Liver (tissue), 9 donors: ENCODE measurements around the gene PHF2. TPM values are rescaled to one million over a fixed set of nuclear protein-coding genes. Genes with fewer than 3 reads are reported as not detected.
"Not testable (repeated sequence)": the region's sequence is repeated elsewhere in the genome, so short reads cannot be mapped to it uniquely, and the experiment has no call there.

Experiments
- DNase-seq: peaks from one replicate; pipeline ENCODE4 v3.0.0-alpha.2; 2017; ENCODE audit warnings: low spot score
- H3K27ac ChIP-seq, 2 donors: one replicate each; pipeline ENCODE4 v1.7.0; 2013; ENCODE audit warnings: inconsistent platforms in 2 of 2, low read length in 2 of 2, control low read depth in 1 of 2, low read depth in 1 of 2, mild to moderate bottlenecking in 1 of 2
- H3K27me3 ChIP-seq, 4 donors: one replicate each; pipeline versions ENCODE4 v1.6.1 to v1.7.0; 2013; ENCODE audit warnings: low read length in 3 of 4, inconsistent platforms in 1 of 4, mild to moderate bottlenecking in 1 of 4, moderate library complexity in 1 of 4; ENCODE audit not compliant: control insufficient read depth in 4 of 4, insufficient read depth in 4 of 4
- H3K36me3 ChIP-seq, 4 donors: one replicate each; pipeline versions ENCODE4 v1.6.1 to v1.7.0; 2013; ENCODE audit warnings: low read length in 3 of 4, mild to moderate bottlenecking in 3 of 4, low read depth in 1 of 4, moderate library complexity in 1 of 4; ENCODE audit not compliant: control insufficient read depth in 4 of 4, insufficient read depth in 3 of 4
- H3K4me1 ChIP-seq, 4 donors: one replicate each; pipeline versions ENCODE4 v1.6.1 to v1.7.0; 2013; ENCODE audit warnings: low read length in 3 of 4, mild to moderate bottlenecking in 3 of 4, moderate library complexity in 1 of 4; ENCODE audit not compliant: control insufficient read depth in 4 of 4, insufficient read depth in 4 of 4
- H3K4me3 ChIP-seq, 3 donors: one replicate each; pipeline versions ENCODE4 v1.6.1 to v1.7.0; 2013; ENCODE audit warnings: low read length in 3 of 3, control low read depth in 1 of 3, low read depth in 1 of 3, mild to moderate bottlenecking in 1 of 3
- H3K9ac ChIP-seq, 2 donors: one replicate each; pipeline ENCODE4 v1.7.0; 2013; ENCODE audit warnings: low read length in 2 of 2, mild to moderate bottlenecking in 2 of 2, moderate library complexity in 2 of 2, control low read depth in 1 of 2, low read depth in 1 of 2
- H3K9me3 ChIP-seq, 4 donors: one replicate each; pipeline versions ENCODE4 v1.6.1 to v1.7.0; 2013; ENCODE audit warnings: low read length in 3 of 4; ENCODE audit not compliant: control insufficient read depth in 4 of 4
- EGR1 ChIP-seq, 2 donors: IDR thresholded peaks; 2 replicates each; pipeline ENCODE4 v1.6.1; 2016 to 2018; ENCODE audit warnings: antibody characterized with exemption in 2 of 2, low read depth in 2 of 2
- FOXA1 ChIP-seq: IDR thresholded peaks from 2 replicates; pipeline ENCODE4 v1.6.1; 2016; ENCODE audit warnings: antibody characterized with exemption
- FOXA2 ChIP-seq: IDR thresholded peaks from 2 replicates; pipeline ENCODE4 v1.6.1; 2016; ENCODE audit warnings: antibody characterized with exemption
- GABPA ChIP-seq, 2 donors: IDR thresholded peaks in 1 of 2; conservative IDR thresholded peaks in 1 of 2; 2 replicates each; pipeline ENCODE4 v1.6.1; 2016; ENCODE audit warnings: antibody characterized with exemption in 2 of 2, mild to moderate bottlenecking in 1 of 2, moderate library complexity in 1 of 2
- HNF4A ChIP-seq, 2 donors: conservative IDR thresholded peaks; 2 replicates each; pipeline ENCODE4 v1.6.1; 2016; ENCODE audit warnings: antibody characterized with exemption in 2 of 2, mild to moderate bottlenecking in 2 of 2
- HNF4G ChIP-seq: IDR thresholded peaks from 2 replicates; pipeline ENCODE4 v1.6.1; 2016; ENCODE audit warnings: antibody characterized with exemption
- JUND ChIP-seq, 2 donors: IDR thresholded peaks; 2 replicates each; pipeline ENCODE4 v1.6.1; 2016; ENCODE audit warnings: antibody characterized with exemption in 2 of 2
- NR2F2 ChIP-seq: IDR thresholded peaks from 2 replicates; pipeline ENCODE4 v1.6.1; 2016; ENCODE audit warnings: antibody characterized with exemption
- RAD21 ChIP-seq, 2 donors: IDR thresholded peaks; 2 replicates each; pipeline ENCODE4 v1.6.1; 2016; ENCODE audit warnings: antibody characterized with exemption in 2 of 2, mild to moderate bottlenecking in 2 of 2
- SP1 ChIP-seq: IDR thresholded peaks from 2 replicates; pipeline ENCODE4 v1.6.1; 2018; ENCODE audit warnings: antibody characterized with exemption, mild to moderate bottlenecking
- TAF1 ChIP-seq: conservative IDR thresholded peaks from 2 replicates; pipeline ENCODE4 v1.6.1; 2016; ENCODE audit warnings: antibody characterized with exemption, mild to moderate bottlenecking
- ZBTB33 ChIP-seq: IDR thresholded peaks from 2 replicates; pipeline ENCODE4 v1.6.1; 2016; ENCODE audit warnings: antibody characterized with exemption
- WGBS: extraction: QIAGEN DNeasy Blood & Tissue Kit; methylation state at CpG from one replicate; pipeline ENCODE4 v1.1.7; 2013; 5-methylcytosine and 5-hydroxymethylcytosine counted together
- polyA plus RNA-seq, 2 donors: library from polyadenylated mRNA; stranded (reverse) in 1 of 2; unstranded in 1 of 2; fragments of 200-250 nt in 1 of 2; fragments of >200 nt in 1 of 2; fragmentation: Nextera tagmentation in 1 of 2; extraction: Ambion mirVana in 1 of 2; gene quantifications; one replicate each; pipeline versions ENCODE4 v1.2.1 to v1.2.3, GENCODE V29; 2013 to 2015
- total RNA-seq, 2 donors: library from RNA; depleted of rRNA; stranded (reverse); fragments of >200 nt; gene quantifications; one replicate each; pipeline ENCODE4 v1.2.3, GENCODE V29; 2014
- TF ChIP-seq, protein P1 (sequence below): IDR thresholded peaks from 2 replicates; pipeline ENCODE4 v1.6.1; 2016; ENCODE audit warnings: antibody characterized with exemption
- TF ChIP-seq, protein P2 (sequence below): IDR thresholded peaks from 2 replicates; pipeline ENCODE4 v1.6.1; 2016; ENCODE audit warnings: antibody characterized with exemption
- TF ChIP-seq, protein P3 (sequence below): fragments of 150-350 bp; IDR thresholded peaks from 2 replicates; pipeline ENCODE4 v1.5.1; 2017; ENCODE audit warnings: improper control_type of control experiment, low read depth, low read length; ENCODE audit not compliant: missing input control
- TF ChIP-seq, protein P4 (sequence below): IDR thresholded peaks from 2 replicates; pipeline ENCODE4 v1.6.1; 2016; ENCODE audit warnings: antibody characterized with exemption, mild to moderate bottlenecking
- donor health status: healthy.
- donor health status: healthy.
- donor health status: healthy.
- donor health status: healthy.
- donor health status: healthy.

PHF2 gene
- total and polyA plus RNA-seq, 4 donors, result 2.3 to 8.6 (median 6.7) TPM

- DNase-seq, result no peak
- no peak for TF ChIP-seq EGR1 (IDR thresholded peaks at IDR 0.05; ENCODE audit: low read depth in 2 of 2)
- no peak for TF ChIP-seq HNF4A (conservative IDR thresholded peaks at IDR 0.05)
- no peak for TF ChIP-seq FOXA2
- Histone ChIP-seq H3K9ac (no peak overlapping the region), H3K27ac (no peak overlapping the region), H3K4me3 (no peak overlapping the region), H3K9me3 (no peaks in the 10 kb centered on the region), H3K36me3 (peaks cover 0 to 51% (median 13%) of the 10 kb centered on the region in 4 donors), H3K4me1 (no peaks in the 10 kb centered on the region), H3K27me3 (no peaks in the 10 kb centered on the region)
- WGBS, result 93% methylated on average over 9 of the region's 9 CpGs
These were observed 88.8 kb downstream of the PHF2 start for GRCh38 chr9:93665128-93665636.

GRCh38 chr9:93665637-93666438 lies 89.5 kb downstream of the PHF2 start:
- Histone ChIP-seq H3K4me3 (no peak overlapping the region), H3K36me3 (peaks cover 0 to 46% (median 13%) of the 10 kb centered on the region in 4 donors), H3K9me3 (no peaks in the 10 kb centered on the region), H3K4me1 (no peaks in the 10 kb centered on the region), H3K27ac (no peak overlapping the region), H3K27me3 (no peaks in the 10 kb centered on the region), H3K9ac (no peak overlapping the region)
- DNase-seq, result no peak
- 92% methylated on average over 27 of the region's 27 CpGs for WGBS
- TF ChIP-seq HNF4G (no peak), FOXA2 (no peak), JUND (IDR thresholded peaks at IDR 0.05) (no peak), NR2F2 (no peak), SP1 (no peak), HNF4A (conservative IDR thresholded peaks at IDR 0.05) (no peak), ZBTB33 (no peak), EGR1 (IDR thresholded peaks at IDR 0.05; ENCODE audit: low read depth in 2 of 2) (no peak), RAD21 (IDR thresholded peaks at IDR 0.05) (no peak), FOXA1 (no peak), GABPA (IDR thresholded peaks at IDR 0.05 in 1 of 2, conservative IDR thresholded peaks at IDR 0.05 in 1 of 2) (no peak), TAF1 (no peak)
- TF ChIP-seq, protein P1, sequence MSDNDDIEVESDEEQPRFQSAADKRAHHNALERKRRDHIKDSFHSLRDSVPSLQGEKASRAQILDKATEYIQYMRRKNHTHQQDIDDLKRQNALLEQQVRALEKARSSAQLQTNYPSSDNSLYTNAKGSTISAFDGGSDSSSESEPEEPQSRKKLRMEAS, result no peak
- TF ChIP-seq, protein P2, sequence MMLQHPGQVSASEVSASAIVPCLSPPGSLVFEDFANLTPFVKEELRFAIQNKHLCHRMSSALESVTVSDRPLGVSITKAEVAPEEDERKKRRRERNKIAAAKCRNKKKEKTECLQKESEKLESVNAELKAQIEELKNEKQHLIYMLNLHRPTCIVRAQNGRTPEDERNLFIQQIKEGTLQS, result no peak
- TF ChIP-seq, protein P3, sequence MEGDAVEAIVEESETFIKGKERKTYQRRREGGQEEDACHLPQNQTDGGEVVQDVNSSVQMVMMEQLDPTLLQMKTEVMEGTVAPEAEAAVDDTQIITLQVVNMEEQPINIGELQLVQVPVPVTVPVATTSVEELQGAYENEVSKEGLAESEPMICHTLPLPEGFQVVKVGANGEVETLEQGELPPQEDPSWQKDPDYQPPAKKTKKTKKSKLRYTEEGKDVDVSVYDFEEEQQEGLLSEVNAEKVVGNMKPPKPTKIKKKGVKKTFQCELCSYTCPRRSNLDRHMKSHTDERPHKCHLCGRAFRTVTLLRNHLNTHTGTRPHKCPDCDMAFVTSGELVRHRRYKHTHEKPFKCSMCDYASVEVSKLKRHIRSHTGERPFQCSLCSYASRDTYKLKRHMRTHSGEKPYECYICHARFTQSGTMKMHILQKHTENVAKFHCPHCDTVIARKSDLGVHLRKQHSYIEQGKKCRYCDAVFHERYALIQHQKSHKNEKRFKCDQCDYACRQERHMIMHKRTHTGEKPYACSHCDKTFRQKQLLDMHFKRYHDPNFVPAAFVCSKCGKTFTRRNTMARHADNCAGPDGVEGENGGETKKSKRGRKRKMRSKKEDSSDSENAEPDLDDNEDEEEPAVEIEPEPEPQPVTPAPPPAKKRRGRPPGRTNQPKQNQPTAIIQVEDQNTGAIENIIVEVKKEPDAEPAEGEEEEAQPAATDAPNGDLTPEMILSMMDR, result no peak
- TF ChIP-seq, protein P4, sequence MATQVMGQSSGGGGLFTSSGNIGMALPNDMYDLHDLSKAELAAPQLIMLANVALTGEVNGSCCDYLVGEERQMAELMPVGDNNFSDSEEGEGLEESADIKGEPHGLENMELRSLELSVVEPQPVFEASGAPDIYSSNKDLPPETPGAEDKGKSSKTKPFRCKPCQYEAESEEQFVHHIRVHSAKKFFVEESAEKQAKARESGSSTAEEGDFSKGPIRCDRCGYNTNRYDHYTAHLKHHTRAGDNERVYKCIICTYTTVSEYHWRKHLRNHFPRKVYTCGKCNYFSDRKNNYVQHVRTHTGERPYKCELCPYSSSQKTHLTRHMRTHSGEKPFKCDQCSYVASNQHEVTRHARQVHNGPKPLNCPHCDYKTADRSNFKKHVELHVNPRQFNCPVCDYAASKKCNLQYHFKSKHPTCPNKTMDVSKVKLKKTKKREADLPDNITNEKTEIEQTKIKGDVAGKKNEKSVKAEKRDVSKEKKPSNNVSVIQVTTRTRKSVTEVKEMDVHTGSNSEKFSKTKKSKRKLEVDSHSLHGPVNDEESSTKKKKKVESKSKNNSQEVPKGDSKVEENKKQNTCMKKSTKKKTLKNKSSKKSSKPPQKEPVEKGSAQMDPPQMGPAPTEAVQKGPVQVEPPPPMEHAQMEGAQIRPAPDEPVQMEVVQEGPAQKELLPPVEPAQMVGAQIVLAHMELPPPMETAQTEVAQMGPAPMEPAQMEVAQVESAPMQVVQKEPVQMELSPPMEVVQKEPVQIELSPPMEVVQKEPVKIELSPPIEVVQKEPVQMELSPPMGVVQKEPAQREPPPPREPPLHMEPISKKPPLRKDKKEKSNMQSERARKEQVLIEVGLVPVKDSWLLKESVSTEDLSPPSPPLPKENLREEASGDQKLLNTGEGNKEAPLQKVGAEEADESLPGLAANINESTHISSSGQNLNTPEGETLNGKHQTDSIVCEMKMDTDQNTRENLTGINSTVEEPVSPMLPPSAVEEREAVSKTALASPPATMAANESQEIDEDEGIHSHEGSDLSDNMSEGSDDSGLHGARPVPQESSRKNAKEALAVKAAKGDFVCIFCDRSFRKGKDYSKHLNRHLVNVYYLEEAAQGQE, result no peak

- 97% methylated on average over 6 of the region's 6 CpGs for WGBS
- not testable (repeated sequence) for H3K4me3 ChIP-seq, H3K9me3 ChIP-seq, DNase-seq, H3K27ac ChIP-seq, H3K4me1 ChIP-seq, H3K9ac ChIP-seq, H3K27me3 ChIP-seq
- peaks cover 0 to 46% (median 13%) of the 10 kb centered on the region in 4 donors for H3K36me3 ChIP-seq
These were observed 90.0 kb downstream of the PHF2 start for GRCh38 chr9:93666439-93666784.
